ENCODE data around the gene ZNF638.

ZNF638 gene

DNA sequence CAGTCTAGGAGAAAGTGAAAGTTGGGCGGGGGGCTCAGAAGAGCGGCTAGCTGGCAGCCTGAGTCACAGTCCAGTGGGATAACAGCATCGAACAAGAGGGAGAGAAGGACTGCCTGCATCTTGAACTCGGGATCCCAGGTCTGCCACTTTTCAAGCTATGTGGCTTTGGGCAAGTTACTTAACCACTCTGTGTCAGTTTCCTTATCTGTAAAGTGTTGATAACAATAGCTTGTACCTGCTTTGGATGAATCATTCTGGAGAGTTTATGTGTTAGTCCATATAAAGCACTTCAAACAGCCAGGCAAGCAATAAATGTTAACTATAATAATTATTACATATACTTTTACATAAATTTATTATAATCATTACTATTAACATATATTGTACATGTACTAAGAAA, 126.3 kb downstream of the ZNF638 start:
- no peak for DNase-seq

DNA sequence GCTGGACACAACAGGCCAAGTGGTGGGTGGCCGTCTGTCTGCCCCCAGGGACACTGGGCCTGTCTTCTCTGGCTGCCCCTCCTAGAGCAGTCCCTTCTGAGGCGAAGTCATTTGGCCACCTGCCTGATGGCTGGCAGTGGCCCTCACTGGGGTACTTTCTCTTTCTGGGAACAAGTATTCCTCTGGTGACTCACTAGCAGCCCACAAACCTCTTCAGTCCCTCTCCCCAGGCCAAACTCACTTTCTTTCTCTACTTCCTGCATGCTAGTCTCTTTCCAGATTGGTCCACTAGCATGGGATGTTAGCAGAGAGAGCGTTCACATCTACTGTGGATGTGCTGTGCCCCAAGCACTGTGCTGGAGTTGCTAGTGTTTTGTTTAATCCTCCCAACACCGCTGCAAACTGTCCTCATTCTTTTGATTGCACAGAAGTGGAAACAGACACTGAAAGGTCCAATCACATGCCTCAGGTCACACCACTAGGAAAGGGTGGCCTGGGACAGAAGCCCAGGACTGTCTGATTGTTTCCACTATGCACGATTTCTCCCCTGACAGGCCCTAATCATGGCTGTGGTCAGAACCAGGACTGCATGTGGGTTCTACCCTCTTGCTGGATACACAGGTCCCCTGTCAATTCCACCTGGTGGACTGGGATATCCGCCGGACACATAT, 127.0 kb downstream of the ZNF638 start:
- no peak for DNase-seq

DNA sequence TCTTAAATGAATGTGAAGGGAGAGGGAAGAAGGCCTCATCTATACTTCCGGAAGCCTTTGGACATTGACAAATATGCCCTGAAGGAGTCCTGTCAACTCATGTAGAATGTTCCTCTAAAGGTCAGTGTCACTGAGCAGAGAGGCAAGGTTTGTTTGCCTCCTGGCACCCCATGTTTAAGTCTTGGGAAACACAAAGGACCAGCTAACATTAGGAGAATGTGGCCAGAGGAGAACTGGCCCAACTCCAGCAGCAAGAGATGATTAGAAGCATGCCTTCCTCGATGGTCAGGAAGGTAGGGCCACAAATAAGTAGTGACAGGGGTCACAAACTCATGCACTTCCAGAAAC, 127.5 kb downstream of the ZNF638 start:
- DNase-seq: no peak

DNA sequence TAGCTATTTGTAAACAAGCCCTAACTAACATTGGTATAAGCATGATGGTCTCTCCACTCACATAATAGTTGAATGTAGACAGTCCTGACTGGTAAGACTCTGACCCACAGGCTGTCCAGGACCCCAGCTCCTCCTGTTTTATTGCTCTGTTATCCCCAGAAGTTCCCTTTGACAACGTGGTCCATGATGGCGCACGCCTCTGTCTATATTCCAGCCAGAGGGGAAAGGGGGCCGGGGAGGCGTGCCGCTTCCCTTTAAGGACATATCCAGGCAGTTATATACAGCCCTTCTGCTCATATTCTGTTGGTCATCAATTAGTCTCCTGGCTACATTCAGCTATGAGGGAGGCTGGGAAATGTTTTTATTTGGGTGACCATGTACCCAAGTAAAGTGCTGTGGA, 128.5 kb downstream of the ZNF638 start:
- no peak for DNase-seq

DNA sequence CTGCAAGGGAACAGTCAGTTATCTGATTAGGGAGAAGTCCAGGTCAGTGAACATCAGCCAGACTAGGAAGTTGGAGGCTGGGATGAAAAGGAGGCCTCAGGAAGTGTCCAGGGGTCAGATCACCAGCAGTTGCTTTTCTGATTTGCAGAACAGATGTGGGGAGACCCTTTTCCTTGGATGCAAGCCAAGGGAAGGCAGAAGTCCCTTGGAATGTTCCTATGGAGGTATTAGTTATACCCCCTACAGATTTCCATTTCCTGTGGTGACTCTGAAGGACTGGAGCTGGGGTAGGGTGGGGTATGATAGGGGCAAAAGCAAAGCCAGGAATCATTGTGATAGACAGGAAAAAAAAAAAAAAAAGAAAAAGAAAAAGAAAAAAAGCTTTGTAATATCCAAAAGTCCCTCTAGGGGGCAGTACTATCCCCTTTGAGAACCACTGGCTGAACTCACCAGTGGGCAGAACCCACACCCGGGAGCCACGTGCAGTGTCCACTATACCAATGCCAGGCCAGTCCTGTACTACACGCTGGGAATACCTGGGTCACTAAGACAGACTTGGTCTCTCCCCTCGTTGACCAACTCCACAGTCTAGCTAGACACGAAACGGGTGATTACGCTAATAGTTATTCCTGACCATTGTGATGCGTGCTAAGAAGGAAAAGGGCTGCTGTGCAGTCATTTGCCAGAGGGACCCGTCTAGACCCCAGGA, 129.2 kb downstream of the ZNF638 start:
- peak; percentile 47 for DNase-seq

DNA sequence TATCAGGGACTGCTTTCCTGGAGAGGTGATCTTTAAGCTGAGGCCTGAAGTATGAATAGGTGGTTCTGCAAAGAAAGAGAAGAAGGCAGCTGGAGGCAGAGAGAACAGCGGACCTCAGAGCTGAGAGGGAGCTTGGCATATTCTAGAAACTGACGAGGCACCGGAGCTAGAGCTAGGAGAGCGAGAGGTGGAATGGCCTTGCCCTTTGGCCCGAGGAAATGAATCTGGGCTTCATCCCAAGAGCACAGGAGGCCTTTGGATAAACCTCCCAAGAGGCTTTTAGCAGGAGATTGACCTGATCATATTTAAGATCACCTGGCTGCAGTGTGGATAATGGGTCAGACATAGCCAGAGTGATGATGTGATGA, 129.7 kb downstream of the ZNF638 start:
- peak; percentile 60 for DNase-seq

DNA sequence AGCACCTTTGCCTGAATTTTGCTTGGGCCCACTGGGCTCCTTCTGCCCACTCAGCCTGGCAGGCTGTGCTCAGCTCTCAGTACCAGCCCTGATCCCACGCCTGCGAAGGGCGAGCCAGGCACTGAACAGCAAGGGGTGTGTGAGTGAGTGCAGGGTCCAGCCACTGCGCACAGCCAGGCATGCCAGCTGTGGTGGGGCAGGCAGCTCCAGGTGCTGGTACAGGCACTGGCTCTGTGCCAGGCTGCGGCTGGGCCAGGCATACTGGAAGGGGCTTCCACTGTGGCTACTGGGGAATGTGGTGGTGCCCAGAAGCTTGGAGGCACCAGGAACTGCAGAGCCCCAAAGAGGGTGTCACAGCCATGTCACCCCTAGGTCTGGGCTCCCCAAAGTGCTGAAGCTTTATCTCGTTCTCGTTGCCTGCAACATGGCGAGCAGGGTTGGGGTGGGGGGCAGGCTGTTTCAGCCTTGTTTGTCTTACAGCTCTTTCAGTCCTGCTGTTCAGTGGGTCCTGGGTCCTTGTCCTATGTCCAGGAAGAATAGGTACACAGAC, 130.5 kb downstream of the ZNF638 start:
- DNase-seq: no peak

DNA sequence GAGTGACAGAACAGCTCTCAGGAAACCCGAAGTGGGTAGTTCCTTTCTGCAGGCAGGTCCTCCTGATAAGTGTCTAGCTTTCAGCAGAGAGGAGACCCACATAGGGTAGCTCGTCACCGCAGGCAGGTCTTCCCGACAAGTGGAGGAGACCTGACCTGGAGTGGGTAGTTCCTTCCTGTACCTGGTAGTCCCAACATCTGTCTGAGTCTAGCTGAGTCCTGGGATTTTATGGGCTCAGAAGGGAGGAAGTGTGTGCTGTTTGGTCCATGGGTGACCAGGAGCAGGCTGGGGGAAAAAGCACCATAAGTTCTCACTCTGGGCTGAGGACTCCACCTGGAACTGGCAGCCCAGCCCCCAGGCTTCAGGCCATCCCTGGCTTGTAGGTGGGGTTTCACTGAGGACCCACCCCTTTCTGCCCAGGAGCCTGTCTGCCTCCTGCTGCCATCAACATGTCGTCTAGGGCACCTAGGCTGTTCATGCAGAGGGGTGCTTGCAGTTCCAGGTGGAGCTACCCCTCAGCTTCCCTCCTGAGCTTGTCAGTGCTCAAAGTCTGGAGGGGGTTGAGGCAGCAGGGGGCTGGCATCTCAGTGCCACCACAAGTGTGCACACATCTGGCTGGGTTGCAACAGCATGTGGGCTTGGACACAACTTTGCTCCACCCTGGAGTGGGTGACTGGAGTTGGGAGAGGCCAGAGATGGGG, 131.2 kb downstream of the ZNF638 start:
- no peak for DNase-seq

DNA sequence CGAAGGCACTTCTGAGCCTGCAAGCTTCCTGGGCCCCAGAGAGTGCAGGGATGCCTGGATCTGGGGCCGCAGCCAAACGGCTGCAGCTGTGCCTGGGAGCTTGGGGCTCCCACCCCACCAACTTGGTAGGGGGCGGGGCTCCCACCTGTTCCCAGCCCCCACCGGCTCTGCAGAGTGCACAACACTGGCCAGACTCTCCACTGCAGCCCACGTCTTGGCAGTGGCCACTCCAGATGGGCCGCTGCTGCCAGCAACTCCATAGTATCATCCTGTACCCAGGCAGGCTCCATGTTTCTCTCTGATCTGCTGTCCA, 131.7 kb downstream of the ZNF638 start:
- DNase-seq: no peak

DNA sequence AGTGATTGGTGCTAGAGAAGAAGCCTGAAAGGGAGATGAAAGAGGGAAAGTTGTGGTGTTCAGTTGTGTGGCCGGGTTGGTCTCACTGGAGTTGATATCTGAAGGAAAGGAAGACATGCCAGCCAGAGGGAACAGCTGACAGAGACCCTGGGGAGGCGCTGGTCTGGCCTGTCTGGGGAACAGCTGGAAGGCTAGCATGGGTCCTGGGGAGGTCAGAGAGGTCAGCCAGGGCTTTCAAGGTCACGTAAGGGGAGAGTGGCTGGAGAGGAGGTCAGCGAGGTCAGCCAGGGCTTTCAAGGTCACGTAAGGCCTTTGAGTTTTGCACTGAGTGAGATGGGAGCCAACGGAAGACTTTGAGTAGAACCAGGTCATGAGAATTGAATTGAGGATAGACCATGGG, 132.8 kb downstream of the ZNF638 start:
- no peak for DNase-seq

DNA sequence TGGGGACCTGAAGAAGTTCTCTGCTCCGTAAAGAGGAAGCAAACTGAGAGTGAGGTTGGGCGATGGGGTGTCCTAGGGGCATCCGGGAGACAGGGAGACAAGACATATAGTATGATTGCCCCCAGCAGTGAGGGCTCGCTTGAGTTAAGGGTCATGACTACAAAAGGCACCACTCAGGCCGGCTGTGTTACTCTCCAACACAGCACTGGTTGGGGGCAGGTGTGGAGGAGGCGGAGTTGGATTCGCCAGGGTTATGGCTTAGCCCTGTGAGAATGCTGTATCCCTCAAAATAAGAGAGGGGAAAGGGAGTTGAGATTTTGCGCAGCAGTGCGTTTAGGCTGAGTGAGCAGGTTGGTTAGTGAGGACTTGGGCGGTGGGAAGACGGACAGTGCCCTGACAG, 133.8 kb downstream of the ZNF638 start:
- DNase-seq: no peak

DNA sequence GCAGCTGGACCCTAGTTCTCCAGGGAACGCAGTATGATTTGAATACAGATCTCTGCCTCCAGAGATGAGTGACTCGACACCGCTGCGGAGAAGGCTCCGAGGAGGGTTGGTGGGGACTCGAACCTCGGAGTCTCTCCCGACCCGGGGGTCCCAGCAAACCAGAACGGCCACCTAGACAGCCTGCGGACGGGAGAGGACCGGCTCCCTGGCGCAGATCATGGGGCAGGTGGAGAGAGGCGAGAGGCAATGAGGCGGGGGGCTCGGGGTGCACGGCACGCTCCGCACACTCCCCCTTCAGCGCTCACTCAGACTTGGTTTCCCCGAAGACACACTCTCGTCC, 134.3 kb downstream of the ZNF638 start:
- no peak for DNase-seq

DNA sequence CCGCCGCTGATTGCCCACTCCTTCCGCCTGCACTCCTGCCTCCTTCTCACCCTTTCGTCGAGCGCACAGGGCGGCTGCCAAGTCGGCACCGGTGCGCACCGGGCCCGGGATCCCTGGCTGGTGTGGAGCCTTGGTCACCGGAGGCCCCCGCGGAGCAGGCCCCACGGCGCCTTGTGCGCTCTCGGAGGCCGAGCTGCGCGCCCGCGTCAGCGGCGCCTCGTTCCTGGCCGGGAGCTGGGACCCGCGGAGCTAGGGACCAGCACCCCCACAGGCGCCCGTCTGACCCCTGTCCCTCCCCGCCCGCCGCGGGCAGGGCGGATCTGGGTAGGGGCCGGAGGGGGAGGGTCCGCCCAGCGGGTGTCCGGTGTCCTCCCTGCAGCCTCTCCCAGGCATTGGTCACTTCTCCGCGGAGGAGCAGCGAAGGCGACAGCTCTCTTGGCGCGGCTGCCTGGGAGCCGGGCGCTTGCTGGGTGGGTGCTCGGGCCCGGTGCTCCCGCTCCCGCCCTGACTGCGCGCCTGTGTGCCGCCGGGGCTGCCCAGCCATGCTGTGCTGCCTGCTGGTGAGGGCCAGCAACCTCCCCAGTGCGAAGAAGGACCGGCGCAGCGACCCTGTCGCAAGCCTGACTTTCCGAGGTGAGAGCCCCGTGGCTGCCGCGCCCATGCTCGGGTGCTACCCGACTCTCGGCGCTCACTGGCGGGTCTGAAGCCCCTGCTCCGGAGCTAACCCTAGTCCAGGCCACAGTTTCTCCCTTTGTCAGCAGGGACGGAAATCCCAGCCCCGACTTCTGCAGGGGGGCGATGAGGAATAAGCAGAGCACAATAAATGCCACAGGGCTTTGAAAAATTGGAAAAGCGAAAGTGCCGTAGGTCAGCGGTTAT, 135.0 kb downstream of the ZNF638 start:
- DNase-seq: peak; percentile 18

DNA sequence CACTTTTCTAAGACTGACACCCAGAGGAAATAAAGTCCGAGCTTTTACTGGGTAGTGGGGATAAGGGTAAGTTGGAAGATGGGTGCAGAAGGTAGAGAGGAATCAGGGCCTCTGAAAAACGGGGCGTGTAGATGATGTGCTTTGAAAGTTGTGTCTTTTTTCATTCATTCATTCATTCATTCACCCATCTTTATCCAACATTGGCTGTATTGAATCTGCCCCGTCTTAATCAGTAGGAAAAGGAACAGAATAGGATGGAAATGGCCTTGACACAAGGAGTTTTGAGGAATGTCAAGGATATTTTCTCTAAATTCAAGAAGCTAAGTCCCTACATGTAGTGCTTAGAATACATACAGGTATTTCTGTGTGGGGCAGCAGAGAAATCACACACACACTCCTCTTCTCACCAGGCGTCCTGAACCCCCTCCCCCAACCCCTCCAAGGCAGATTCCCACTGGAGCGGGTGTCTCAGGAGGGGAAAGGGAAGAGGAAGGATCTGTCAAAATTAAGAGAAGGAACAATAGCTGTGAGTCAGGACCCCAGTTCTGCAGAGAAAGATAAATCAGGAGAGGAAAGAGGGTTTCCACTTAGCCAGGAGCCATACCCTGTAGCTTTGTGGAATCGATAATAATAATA, 135.7 kb downstream of the ZNF638 start:
- DNase-seq: no peak

DNA sequence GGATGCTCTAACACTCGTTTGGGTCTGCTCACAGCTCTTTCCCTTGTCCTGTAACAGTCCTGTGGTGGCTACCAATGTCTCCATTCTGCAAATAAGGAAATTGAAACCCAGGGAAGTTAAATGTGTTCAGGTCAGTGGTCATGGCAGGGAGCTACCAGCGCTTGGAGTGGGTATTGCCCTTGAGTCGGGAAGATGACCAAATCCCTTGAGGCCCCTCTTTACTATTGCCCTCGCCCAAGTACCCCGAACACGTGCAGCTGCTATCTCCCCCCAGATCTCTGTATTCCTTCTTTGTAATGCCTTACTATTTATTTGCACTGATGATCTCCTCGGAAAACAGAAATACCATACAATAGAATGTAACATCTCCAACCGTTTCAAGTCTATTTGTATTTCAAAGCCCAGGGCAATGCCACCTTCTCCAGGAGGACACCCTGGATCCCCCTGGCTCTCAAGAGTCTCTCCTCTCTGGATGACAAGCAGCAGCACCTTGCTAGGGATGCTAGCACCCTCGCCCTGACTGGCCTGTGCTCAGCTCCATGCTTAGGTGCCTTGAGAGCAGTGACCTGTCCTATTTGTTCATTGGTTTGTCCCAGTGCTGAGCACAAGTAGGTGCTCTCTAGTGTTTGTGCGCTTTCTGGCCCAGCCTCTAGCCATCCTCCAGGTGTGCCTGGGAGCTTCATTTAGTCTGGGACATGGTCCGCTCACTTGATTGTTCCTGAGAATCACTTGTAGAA, 136.9 kb downstream of the ZNF638 start:
- no peak for DNase-seq

DNA sequence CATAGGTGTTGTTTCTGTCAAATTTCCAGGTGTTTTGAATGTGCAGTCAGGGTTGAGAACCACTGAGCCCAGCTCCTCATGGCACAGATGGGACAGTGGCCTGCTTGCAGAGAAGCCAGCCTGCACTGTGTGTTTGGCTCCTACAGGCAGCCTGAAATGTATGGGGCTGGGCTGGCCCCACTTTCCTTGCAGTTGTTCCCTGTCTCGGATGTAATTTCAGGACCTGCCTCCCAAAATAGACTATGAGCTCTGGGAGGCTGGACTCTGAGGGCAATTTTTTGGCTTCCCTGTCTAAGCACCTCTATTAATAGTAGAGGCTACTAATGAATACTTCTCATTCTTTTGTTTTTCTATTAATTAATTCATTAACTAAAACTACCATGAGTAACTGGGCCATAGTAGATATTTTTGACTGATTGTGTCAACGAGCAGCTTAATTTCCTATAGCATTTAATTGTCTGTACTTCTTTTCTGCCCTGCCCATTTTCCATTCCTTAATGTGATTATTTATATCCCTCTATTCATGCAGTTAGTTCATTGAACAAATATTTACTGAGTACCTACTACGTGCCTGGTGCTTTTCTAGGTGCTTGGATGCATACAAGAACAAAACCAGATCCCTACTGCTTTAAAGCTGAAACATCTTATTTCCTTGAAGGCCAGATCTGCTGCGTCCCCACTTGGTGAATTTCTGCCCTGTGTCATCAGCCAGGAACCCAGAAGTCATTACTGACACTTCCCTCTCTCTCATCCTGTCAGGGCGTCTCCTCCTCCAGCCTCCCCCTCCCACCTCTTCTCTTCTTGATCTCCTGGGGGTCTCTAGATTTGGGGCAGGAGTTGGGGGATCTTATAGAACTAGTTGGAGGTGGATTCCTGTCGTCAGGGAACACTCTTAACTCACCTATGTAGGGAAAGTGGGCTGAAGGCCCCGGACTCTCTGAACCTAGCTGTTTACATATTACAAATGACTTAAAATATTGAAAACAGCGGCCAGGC, 138.1 kb downstream of the ZNF638 start:
- DNase-seq: no peak

DNA sequence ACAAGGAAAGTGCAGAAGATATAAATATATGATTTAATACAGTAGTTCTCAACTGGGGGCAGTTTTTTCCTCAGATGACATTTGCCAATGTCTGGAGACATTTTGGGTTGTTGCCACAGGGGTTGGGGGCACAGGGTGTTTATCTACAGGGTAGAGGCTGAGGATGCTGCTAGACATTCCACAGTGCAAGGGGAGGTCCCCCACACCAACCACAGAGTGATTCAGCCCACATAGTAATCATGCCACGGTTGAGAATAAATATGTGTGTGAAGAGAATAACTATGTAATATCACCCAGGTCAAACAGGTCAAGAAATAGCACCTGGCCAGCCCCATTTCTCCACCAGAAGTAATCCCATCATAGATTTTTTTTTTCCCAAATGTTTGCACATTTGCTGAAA, 139.7 kb downstream of the ZNF638 start:
- DNase-seq: no peak

DNA sequence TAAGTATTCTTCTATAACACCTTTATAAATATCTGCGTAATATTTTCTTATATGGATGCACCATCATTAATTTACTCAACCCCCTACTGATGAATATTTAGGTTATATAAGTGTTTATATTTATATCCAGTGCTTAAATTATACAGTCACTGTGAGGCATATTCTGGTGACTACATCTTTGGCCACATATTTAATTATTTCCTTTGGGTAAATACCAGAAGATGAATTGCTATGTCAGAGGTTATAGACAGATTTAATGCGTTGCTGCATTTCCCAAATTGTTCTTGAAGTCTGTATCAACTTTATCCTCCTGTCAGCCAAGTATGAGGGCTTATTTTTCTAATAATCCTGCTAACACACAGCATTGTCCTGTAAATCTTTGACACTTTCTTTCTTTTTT, 140.4 kb downstream of the ZNF638 start:
- DNase-seq: no peak

DNA sequence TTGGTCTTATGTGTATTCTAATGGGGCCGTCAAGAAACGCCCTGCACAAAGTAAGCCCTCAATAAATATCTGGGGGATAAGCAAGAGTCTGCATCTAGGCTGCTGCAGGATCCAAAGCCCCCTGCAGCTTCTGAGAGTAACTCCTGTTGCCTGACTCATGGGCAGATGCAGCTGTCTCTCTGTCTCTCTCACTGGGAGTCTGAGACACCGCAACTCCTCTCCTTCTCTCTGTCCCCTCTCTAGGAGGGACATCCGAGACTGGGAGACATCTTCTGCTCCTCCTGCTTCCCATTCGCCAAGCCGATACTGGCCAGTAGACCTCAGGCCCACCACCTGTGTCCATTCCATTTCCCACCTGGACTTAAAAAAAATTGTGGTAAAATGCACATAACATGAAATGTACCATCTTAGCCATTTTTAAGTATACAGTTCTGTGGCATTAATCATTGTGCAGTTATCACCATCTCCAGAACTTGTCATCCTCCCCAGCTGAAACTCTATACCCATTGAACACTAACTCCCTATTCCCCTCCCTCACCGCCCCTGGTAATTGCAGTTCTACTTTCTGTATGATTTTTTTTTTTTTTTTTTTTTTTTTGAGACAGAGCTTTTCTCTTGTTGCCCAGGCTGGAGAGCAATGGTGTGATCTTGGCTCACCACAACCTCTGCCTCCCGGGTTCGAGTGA, 141.9 kb downstream of the ZNF638 start:
- no peak for DNase-seq

DNA sequence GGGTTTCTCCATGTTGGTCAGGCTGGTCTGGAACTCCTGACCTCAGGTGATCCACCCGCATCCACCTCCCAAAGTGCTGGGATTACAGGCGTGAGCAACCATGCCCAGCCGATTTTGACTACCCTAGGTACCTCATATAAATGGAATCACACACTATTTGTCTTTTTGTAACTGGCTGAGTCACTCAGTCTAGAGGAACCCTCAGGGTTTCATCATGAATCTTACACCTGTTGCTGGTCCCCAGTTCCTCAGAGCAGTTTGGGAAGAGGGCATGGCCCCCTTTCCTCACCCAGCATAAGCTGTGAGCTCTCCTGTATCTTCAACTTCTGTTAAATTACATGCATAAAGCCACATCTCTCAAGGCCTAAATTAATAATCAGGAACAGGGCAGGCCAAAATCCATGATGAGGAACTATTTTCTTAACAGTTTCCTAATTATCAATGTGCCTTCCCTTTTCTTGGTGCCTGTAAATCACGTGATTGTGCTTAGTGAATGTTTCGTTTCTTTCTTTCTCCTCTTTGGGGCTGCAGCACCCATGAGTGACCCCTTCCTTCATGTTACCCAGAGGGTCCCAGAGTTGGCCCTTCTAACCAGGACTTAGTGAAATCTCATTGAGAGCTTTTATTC, 142.6 kb downstream of the ZNF638 start:
- no peak for DNase-seq

All from NCI-H82 (cell line).